Stimulated activated CD8-positive, alpha-beta memory T cell treated with anti-CD3 and anti-CD28 coated beads, Interleukin-7, amount 100 ng/mL, for 24 hours (primary cell): Measurements from ENCODE around the gene AFAP1.
A peak's percentile ranks its signal among the peaks of the same experiment; 100 is the strongest.

ENCODE experiments used
- DNase-seq: peaks from one replicate; pipeline ENCODE4 v3.0.0-alpha.2; 2020; ENCODE audit warnings: low read depth

Gene AFAP1, protein sequence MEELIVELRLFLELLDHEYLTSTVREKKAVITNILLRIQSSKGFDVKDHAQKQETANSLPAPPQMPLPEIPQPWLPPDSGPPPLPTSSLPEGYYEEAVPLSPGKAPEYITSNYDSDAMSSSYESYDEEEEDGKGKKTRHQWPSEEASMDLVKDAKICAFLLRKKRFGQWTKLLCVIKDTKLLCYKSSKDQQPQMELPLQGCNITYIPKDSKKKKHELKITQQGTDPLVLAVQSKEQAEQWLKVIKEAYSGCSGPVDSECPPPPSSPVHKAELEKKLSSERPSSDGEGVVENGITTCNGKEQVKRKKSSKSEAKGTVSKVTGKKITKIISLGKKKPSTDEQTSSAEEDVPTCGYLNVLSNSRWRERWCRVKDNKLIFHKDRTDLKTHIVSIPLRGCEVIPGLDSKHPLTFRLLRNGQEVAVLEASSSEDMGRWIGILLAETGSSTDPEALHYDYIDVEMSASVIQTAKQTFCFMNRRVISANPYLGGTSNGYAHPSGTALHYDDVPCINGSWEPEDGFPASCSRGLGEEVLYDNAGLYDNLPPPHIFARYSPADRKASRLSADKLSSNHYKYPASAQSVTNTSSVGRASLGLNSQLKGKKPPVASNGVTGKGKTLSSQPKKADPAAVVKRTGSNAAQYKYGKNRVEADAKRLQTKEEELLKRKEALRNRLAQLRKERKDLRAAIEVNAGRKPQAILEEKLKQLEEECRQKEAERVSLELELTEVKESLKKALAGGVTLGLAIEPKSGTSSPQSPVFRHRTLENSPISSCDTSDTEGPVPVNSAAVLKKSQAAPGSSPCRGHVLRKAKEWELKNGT

DNA sequence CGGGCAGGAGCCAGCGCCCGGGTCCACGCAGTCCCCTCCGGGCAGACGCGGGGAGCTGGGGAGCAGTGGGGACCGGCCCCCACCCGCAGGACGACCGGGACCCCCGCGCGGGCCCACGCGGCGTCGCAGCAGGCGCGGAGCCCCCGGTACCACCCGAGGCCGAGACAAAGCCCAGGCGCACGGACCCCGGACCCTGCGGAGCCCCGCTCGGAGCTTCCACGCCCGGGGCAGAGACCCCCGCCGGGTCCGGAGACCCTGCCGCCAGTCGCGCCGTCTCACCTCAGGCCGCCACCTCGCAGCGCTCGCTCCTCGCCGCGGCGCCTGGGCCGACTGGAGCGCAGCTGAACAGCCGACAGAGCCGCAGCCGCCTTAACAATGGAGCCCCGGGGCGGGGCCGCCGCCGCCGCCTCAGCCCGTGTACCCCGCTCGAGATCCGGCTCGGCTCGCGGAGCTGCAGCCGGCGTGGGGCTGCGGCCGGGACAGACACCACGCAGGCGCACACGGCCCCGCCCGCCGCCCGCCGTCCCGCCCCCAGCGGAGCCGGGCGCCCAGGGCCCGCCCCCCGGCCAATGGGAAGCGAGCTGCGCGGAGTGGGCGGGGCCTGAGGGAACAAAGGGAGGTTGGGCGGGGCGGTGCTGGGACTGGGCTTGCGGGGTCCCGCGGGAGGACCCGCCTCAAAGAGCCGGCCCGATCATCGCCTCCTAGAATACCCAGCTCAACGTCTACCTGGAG, at the start of gene AFAP1:
Gene AFAP1, minus strand, starts transcription at position 485 of the 732 bp plus-strand sequence. CDS start 67,783 bp downstream, outside the sequence.
- DNase-seq: peak; percentile 69

DNA sequence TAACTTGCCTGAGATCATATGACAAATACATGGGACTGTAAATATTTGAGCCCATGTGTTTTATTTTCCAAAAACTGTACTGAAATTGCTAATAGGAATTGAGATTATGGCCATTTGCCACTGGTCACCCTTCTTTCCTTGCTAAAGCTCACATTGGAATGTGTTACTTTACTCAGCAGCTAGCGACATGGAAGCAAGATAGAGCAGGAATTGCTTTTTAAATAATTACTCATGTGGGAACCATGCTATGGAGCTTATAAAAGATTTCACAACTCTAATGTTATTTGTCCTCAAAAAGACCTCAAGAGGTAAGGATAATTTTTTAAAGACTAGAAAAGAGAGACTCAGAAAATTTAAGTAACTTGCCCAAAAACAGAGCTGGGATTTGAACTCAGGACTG, 48.8 kb upstream of the AFAP1 start:
- DNase-seq: no peak

DNA sequence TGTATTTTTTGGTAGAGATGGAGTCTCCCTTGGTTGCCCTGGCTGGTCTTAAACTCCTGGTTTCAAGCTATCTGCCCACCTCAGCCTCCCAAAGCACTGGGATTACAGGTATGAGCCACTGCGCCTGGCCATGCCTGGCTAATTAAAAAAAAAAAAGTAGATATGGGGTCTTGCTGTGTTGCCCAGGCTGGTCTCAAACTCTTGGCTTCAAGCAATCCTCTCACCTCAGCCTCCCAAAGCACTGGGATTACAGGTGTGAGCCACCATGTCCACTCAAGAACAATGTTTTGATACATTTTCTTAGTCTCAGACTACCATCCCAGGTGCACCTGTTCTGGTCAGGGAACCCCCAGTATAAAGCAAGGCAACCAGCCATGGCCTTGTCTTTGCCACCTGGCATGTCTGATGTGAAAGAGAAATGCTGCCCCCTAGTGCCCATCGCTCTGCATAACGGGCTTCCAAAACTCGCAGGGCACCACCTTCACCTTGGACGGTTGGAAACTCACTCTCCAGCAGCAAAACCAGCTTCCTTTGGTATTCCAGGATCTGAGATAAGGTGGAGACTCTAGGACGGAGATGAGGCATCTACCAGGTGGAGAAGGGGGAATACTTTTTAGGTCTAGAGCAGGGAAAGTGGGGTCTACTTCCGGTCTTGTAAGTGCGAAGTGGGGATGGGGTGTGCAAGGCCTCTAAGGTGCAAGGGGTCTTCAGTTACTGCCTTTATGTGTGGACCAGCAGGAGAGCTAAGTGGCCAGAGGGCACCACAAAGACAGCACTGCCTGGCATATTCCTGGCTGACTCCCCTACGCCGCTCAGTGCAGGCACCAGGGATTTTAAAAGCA, 47.7 kb upstream of the AFAP1 start:
- DNase-seq: peak; percentile 65

DNA sequence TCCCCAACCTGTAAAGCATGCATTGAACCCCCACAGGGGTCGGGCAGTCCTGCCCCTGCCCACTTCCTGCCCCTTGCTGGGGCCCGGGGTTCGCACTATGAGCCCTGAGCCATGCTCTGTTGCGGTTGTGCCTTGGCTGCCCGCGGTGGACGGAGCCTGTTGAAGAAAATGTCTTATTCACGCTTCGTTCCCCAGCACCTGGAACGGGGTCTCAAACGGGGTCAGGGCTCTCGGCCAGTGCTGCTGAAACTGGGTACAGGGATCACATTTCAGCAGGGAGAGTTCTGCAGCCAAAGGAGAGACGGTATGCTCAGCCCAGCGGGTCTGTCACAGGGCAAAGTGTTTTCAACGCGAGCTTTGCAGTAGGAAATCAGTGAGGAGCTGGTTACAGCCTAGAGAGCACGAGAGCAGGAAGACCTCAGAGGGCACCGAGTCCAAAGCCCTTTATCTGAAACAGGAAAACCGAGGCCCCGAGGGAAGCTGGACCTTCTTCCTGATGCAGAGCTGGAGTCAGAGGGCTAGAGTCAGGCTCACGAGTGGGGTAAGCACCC, 46.3 kb upstream of the AFAP1 start:
- DNase-seq: no peak

DNA sequence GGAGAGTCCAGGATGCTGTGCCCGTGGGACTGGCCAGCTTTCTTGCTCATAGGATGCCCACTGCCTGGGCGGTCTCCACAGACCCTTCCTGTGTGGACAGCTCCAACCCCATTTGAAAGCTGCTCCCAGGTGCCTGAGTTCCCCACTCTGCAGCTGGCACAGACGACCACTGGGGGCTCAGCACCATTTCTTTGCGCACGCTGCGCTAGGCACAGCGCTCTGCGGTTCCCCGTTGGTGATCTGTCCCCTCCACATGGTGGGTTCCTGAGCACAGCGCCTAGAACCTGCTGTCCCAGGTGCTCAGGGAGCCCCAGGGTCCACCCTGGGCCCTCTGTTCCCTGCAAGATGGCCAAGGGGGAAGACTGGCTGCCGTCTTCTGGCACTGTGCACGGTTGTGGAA, 45.4 kb upstream of the AFAP1 start:
- DNase-seq: no peak

DNA sequence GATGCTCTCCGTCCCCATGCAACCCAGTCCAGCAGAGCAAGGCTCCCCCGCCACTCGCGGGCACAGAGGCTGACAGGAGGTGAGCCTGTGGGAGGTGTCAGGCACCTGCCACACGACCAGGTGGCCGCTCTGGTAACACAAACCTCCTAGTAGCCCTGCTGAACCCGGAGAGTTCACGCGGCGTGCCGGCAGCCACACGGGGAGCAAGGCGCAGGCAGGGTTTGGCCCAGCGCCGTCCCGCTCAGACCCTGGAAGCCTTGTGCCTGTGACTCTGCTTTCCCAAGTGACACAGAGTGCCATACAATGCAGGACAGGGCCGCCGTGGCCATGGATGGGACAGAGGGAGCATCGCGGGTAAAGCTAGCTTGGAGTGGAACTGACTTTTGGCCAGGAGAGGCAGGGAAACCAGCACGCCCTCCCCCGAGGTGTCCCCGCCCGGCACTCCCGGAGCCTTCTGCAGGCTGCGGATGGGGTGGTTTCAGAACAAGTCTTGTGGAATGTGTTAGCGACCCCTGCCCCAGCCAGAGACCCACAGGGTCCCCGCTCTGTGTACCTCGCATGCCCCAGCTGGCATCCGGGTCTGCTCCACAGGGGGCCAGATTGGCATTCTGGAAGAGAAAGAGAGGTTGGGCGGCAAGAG, 44.7 kb upstream of the AFAP1 start:
- DNase-seq: no peak

DNA sequence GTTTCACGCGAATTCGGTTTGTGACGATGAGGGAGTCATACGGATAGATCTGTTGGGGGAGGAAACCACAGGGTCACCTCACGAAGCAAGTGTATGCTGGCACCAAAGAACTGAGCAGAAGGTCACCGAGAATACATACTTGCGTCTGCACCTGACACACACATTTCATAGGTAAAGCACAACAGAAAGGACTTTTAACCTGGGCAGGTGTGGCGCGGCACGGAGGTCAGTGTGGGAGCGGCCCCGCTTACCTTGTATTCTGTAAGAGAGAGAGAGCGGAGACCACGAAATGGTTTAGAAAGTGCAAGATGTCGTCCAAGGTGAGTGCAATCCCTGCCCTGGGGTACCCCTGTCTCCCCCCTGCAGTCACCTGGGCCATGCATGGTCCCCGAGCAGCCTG, 43.6 kb upstream of the AFAP1 start:
- no peak for DNase-seq

DNA sequence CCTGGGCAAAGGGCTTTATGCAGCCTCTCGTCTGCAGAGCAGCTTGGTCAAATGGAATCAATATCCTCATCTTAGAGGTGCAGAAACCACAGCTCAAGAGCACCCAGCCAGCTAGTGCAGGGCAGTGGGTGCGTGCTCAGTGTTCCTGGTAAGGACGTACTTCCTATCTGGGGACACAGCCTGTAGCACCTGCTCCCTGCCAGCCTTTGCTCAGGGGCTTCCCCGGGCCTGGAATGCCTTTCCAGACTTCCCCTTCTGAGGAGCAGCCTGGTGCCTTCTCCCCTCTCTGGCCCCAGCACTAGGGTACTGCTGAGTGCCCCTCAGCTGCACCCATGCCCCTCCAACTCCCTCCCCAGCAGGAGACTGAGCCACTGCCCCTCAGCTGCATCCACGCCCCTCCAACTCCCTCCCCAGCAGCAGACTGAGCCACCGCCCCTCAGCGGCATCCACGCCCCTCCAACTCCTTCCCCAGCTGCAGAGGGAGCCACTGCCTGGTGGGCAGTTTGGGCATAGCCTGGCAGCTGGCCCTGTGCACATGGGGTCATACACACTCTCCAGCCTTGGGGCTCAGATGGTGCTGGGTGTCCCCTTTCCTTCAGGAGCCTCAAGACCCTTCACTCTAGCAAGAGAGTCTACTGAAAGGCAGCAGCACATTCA, 42.2 kb upstream of the AFAP1 start:
- DNase-seq: no peak

DNA sequence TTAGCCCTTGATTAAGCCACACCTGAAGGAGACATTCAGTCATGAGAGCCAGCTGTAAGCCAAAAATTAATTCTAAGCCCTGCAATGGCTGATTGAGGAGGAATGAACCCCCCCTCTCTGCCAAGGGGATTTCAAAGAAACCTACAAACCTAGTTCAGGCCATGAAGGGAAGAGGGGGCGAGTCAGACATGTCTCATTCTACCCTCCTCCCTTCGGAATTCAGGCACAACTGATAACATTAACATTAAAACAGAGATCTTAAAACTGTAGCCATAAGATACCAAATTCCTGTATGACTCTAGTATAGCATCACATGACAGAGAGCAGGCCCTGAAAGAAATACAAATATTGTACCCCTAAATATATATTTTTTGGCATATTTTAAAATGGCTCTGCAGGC, 40.4 kb upstream of the AFAP1 start:
- no peak for DNase-seq

DNA sequence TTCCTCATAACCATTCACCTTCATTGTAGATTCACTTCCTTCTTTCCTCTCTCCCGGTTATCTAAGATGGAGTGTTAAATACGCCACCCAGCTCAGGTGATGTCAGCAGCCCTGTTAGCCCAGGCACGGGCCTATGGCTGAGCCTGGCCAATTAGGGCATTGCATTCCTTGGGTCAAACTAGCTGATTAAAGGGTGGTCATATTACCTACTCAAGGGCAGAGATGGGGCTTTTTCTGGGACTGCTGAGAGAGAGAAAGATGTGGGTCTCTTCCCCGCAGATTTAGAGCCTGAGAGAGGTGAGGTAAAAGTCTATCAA, 39.9 kb upstream of the AFAP1 start:
- no peak for DNase-seq

DNA sequence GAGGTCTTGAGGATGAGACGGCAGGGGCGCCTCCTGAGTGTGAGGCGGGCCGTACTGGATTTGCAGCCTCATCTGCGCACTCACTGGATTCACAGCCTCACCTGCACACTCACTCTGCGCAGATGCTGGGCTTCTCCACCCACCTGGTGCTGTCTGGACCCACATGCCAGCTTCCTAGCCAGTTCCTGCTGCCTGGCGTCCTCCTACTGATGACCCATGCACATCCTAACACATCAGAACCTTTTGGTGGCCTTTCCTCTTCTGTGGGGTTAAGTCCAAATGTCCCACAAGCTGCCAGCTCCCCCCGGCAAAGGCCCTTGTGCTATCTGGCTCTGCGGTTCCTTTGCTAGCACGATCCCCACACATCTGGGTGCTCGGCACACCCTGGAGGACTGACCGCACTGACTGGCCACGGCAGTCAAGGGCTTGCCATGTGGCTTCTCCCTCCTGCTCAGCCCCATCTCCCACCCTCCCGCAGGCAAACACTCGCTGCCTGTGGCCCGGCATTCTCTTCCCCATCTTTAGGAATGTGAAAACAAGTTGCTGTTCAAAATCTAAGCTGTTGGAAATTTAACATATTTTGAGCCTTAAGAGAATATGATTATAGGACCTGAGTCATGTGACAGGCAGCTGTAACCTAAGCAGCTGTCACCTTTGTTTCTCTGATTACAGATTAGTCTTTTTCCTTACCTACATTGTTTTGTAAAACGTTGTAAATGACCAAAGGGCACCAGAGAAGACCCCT, 39.4 kb upstream of the AFAP1 start:
- no peak for DNase-seq

DNA sequence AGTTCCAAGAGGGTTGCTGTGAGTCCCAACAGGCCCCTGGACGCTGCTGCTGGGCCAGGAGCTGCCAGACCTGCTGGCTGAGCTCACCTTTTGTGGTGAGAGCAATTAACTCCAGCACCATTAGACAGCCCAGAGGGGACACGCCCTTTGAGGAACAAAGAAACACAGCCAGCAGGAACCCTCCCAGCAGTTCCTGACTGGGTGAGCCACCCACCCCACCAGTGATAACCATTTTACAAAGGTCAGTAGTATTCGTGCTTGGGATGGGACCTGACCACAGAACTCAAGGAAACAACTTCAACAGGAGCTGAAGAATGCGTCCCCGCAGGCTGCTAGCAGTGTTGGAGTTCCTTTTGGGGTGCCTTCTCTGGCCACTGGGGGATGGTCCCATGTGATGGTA, 38.8 kb upstream of the AFAP1 start:
- no peak for DNase-seq

DNA sequence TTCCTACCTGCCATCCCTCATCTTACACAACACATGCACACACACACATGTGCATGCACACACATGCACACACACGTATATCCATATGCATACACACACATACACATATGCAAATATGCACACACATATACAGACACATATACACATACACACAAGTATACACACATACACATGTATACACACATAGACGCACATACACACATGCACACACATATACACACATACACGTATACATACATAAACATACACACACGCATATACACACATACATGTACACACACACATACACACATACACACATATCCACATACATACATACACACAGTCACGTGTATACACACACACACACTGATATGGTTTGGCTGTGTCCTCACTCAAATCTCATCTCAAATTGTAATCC, 37.0 kb upstream of the AFAP1 start:
- DNase-seq: no peak

DNA sequence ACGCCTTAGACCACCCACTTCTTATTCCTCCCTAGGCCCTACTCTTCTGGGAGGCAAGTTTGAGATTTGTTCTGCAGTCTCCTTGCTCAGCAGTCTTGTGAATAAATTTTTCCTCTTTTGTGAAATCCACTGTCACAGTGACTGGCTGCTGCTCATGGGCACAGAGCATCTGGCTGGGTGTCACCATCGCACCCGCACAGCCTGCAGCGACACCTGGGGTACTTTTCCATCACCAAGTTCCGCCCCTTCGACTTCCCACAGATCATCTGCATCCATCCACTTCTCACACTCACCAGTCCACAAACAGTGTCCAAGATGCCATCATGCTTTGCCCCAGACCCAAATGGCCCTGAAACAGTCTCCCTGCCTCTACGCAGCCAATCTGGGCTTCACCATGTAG, 36.4 kb upstream of the AFAP1 start:
- DNase-seq: no peak

DNA sequence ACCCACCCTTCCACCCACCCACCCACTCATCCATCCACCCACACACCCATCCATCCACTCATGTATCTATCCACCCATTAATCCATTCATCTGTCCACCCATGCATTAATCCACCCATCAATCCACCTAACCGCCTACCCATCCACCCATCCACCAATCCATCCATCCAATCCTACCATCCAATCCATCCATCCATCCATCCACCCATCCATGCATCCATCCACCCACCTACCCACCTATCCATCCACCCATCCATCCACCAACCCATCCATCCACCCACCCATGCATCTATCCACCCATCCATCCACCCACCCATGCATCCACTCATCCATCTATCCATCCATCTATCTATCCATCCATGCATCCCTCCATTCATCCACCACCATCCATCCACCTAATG, 34.8 kb upstream of the AFAP1 start:
- no peak for DNase-seq

DNA sequence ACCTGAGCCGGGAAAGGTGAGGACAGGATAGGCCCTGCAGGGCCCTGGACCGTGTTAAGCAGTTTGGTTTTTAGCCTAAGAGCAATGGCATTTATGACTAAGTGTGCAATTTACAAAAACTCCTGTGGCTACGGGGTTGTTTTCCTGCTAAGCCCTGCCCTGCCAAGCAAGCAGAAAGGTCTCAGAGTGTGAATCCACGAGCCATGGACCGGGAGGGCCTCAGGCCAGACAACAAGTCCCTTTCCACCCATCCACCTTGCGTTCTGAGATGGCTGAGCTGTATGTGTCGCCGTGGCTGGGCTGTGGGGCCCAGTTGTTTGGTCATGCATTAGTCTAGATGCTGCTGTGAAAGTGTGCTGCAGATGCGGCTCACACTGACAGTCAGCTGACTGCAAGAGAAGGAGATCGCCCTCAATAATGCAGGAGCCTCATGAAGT, 33.9 kb upstream of the AFAP1 start:
- DNase-seq: no peak

DNA sequence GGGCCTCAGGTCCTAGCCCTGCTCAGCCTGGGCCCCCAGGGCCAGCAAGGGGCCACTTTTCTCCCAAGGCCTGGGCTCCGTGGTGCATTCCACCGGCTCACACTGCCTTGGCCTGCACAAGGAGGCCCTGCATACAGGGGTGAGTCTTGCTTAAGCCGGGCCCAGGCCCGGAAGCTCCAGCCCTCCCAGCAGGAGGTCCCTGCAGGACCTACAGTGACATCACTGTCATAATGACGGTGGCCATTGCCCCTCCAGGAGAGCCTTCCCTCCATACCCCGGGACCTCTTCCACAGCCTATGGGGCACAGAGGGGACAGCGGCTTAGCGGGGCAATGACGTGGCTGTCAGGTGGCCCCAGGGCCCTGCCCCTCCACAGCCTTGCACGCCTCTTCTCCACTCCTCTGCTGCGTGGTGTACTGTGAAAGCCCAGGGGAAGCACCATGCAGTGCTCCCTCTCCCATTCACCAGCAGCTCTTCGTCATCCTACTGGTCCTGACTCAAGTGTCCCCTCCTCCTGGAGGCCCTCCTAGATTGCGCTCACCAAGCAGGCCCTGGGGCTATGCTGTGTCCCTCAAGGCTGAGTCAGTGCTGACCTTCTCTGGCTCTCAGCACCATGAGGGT, 32.3 kb upstream of the AFAP1 start:
- no peak for DNase-seq

DNA sequence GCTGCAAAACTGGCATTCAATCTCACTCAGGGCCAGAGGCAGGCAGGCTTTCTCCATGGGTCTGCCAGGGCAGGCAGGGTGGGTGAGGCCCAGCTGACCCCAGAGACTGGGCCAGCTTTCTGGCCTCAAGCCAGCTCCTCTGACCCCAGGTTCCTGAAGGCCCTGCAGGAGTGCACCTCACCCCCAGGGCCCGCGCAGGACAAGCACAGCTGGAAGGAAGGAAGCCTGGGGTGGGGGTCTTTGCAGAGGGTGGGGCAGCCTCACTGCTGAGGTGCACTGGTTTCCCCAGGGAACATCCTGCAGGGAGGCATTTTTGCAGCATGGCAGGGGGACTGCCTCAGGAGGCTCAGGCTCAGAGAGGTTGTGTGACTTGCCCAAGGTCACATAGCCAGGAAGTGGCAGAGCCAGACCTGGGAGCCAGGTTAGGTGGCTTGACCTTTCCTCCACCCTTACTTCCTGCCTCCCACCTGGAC, 31.5 kb upstream of the AFAP1 start:
- no peak for DNase-seq

DNA sequence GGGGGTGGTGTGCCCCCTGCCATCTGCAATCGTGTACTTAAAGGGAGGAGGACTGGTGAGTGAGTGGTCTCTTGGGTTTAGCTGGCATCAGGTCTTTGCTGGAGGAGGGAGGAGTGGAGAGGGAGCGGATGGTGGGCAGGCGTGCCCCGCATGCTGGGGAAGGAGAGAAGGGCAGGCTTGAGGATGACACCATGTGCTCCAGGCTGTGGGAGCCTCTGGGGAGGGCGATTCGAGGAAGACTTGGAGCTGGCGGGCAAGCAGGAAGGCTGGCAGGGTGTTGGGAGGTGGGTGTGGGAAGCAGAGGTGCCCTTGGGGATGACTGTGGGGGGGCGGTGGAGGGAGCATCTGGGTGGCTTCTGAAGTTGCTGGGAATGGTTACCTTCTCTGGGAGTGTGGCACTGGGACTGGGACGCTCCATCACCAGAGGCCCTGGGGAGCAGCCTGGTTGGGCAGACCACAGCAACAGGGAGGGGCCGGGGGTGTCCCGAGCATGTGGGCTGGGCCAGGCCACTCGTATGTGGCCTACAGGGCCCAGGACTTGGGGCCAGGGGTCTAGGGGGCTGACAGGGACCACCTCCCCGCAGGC, 30.8 kb upstream of the AFAP1 start:
- no peak for DNase-seq
